Mesendoderm (in vitro differentiated cells): ENCODE data around the gene ADSS2.

ENCODE experiments used
- DNase-seq: peaks from one replicate; pipeline ENCODE4 v3.0.0; 2013
- H2AK5ac ChIP-seq: 2 replicates; pipeline ENCODE4 v1.6.1; 2013; ENCODE audit warnings: low read length, inconsistent platforms
- H2BK120ac ChIP-seq: 2 replicates; pipeline ENCODE4 v1.6.1; 2013; ENCODE audit warnings: low read depth, mild to moderate bottlenecking, low read length, moderate library complexity, mixed read lengths
- H2BK15ac ChIP-seq: replicated peaks from 2 replicates; pipeline ENCODE4 v1.6.1; 2013; ENCODE audit warnings: low read depth, mild to moderate bottlenecking, moderate library complexity
- H2BK5ac ChIP-seq: 2 replicates; pipeline ENCODE4 v1.6.1; 2013; ENCODE audit warnings: low read length, inconsistent platforms
- H3K18ac ChIP-seq: 2 replicates; pipeline ENCODE4 v1.6.1; 2013; ENCODE audit warnings: mild to moderate bottlenecking, low read length, mixed read lengths
- H3K23ac ChIP-seq: one replicate; pipeline ENCODE4 v1.6.1; 2013; ENCODE audit warnings: low read length
- H3K27ac ChIP-seq: 2 replicates; pipeline ENCODE4 v1.5.1; 2013; ENCODE audit warnings: low read depth, mild to moderate bottlenecking, inconsistent platforms, low read length, moderate library complexity
- H3K27me3 ChIP-seq: 2 replicates; pipeline ENCODE4 v1.6.1; 2013; ENCODE audit warnings: low read length, control low read depth, mild to moderate bottlenecking, inconsistent platforms; ENCODE audit not compliant: insufficient read depth, poor library complexity
- H3K36me3 ChIP-seq: 2 replicates; pipeline ENCODE4 v1.6.1; 2013; ENCODE audit warnings: low read length, inconsistent platforms; ENCODE audit not compliant: control insufficient read depth, insufficient read depth
- H3K4ac ChIP-seq: one replicate; pipeline ENCODE4 v1.6.1; 2013; ENCODE audit warnings: low read depth, mild to moderate bottlenecking, low read length, moderate library complexity
- H3K4me1 ChIP-seq: 2 replicates; pipeline ENCODE4 v1.6.1; 2013; ENCODE audit warnings: low read depth, low read length, inconsistent platforms; ENCODE audit not compliant: control insufficient read depth
- H3K4me2 ChIP-seq: 2 replicates; pipeline ENCODE4 v1.6.1; 2013; ENCODE audit warnings: low read length
- H3K4me3 ChIP-seq: 2 replicates; pipeline ENCODE4 v1.5.1; 2013; ENCODE audit warnings: mild to moderate bottlenecking, low read length
- H3K56ac ChIP-seq: one replicate; pipeline ENCODE4 v1.6.1; 2013; ENCODE audit warnings: low read length
- H3K79me1 ChIP-seq: 2 replicates; pipeline ENCODE4 v1.6.1; 2013; ENCODE audit warnings: low read length, inconsistent platforms
- H3K79me2 ChIP-seq: 2 replicates; pipeline ENCODE4 v1.6.1; 2013; ENCODE audit warnings: mild to moderate bottlenecking, low read length; ENCODE audit not compliant: control insufficient read depth, insufficient read depth
- H3K9ac ChIP-seq: 2 replicates; pipeline ENCODE4 v1.6.1; 2013; ENCODE audit warnings: low read length, inconsistent platforms
- H4K5ac ChIP-seq: one replicate; pipeline ENCODE4 v1.6.1; 2013; ENCODE audit warnings: low read length
- H4K8ac ChIP-seq: one replicate; pipeline ENCODE4 v1.6.1; 2013; ENCODE audit warnings: low read depth, mild to moderate bottlenecking, control low read depth, low read length, moderate library complexity
- WGBS: extraction: QIAGEN DNeasy Blood & Tissue Kit; methylation state at CpG from one replicate; pipeline ENCODE4 v1.1.7; 2013; ENCODE audit warnings: low lambda C conversion rate, missing lambda C conversion rate; ENCODE audit not compliant: insufficient coverage; ENCODE audit errors: extremely low coverage; 5-methylcytosine and 5-hydroxymethylcytosine counted together

Gene ADSS2

GRCh38 chr1:244435562-244436205, 16.0 kb downstream of the ADSS2 start:
- Histone ChIP-seq H2BK120ac (no peak overlapping the region), H3K79me1 (no peaks in the 10 kb centered on the region), H3K36me3 (peaks cover 4% of the 10 kb centered on the region), H3K9ac (no peak overlapping the region), H3K27me3 (no peaks in the 10 kb centered on the region), H3K27ac (no peak overlapping the region), H3K4ac (no peak overlapping the region), H4K8ac (no peak overlapping the region), H3K18ac (no peak overlapping the region), H4K5ac (no peak overlapping the region), H2BK15ac (no peak overlapping the region), H3K4me3 (no peak overlapping the region), H2AK5ac (no peak overlapping the region), H3K23ac (no peak overlapping the region), H3K56ac (no peak overlapping the region), H3K4me2 (no peak overlapping the region), H3K79me2 (peaks cover 3% of the 10 kb centered on the region), H2BK5ac (no peak overlapping the region), H3K4me1 (peaks cover 6% of the 10 kb centered on the region)
- DNase-seq = no peak
- no CpG with 5 or more reads among the region's 6 CpGs for WGBS

GRCh38 chr1:244431166-244431565, 20.5 kb downstream of the ADSS2 start:
- no peak overlapping the region for H3K4me3 ChIP-seq
- H2BK15ac ChIP-seq = no peak overlapping the region
- H3K79me1 ChIP-seq = no peaks in the 10 kb centered on the region
- no peak overlapping the region for H2BK5ac ChIP-seq
- no peak overlapping the region for H3K23ac ChIP-seq
- H2BK120ac ChIP-seq = no peak overlapping the region
- no peaks in the 10 kb centered on the region for H3K4me1 ChIP-seq
- no peaks in the 10 kb centered on the region for H3K27me3 ChIP-seq
- no peak overlapping the region for H3K27ac ChIP-seq
- DNase-seq = no peak
- H3K36me3 ChIP-seq = peaks cover 4% of the 10 kb centered on the region
- H3K79me2 ChIP-seq = no peaks in the 10 kb centered on the region
- no peak overlapping the region for H3K9ac ChIP-seq
- no peak overlapping the region for H3K4me2 ChIP-seq
- no peak overlapping the region for H2AK5ac ChIP-seq
- H4K5ac ChIP-seq = no peak overlapping the region
- no peak overlapping the region for H3K4ac ChIP-seq
- H3K56ac ChIP-seq = no peak overlapping the region
- no peak overlapping the region for H4K8ac ChIP-seq
- H3K18ac ChIP-seq = no peak overlapping the region

GRCh38 chr1:244429818-244430217, 21.9 kb downstream of the ADSS2 start:
- Histone ChIP-seq H4K5ac (no peak overlapping the region), H3K36me3 (no peaks in the 10 kb centered on the region), H3K9ac (no peak overlapping the region), H3K27ac (no peak overlapping the region), H4K8ac (no peak overlapping the region), H3K4me2 (no peak overlapping the region), H3K23ac (no peak overlapping the region), H3K18ac (no peak overlapping the region), H3K4me3 (no peak overlapping the region), H3K4me1 (no peaks in the 10 kb centered on the region), H3K4ac (no peak overlapping the region), H2BK15ac (no peak overlapping the region), H3K79me1 (no peaks in the 10 kb centered on the region), H3K56ac (no peak overlapping the region), H3K79me2 (no peaks in the 10 kb centered on the region), H2BK5ac (no peak overlapping the region), H2AK5ac (no peak overlapping the region), H2BK120ac (no peak overlapping the region), H3K27me3 (no peaks in the 10 kb centered on the region)
- DNase-seq = no peak
- WGBS = no CpG with 5 or more reads among the region's 3 CpGs

GRCh38 chr1:244427647-244428046, 24.1 kb downstream of the ADSS2 start:
- no peak for DNase-seq
- Histone ChIP-seq H3K27ac (no peak overlapping the region), H3K56ac (no peak overlapping the region), H4K5ac (no peak overlapping the region), H3K27me3 (no peaks in the 10 kb centered on the region), H3K18ac (no peak overlapping the region), H3K36me3 (peaks cover 4% of the 10 kb centered on the region), H3K23ac (no peak overlapping the region), H2BK120ac (no peak overlapping the region), H3K79me2 (no peaks in the 10 kb centered on the region), H3K4me3 (no peak overlapping the region), H3K79me1 (no peaks in the 10 kb centered on the region), H2AK5ac (no peak overlapping the region), H4K8ac (no peak overlapping the region), H3K4me2 (no peak overlapping the region), H3K4ac (no peak overlapping the region), H2BK5ac (no peak overlapping the region), H2BK15ac (no peak overlapping the region), H3K4me1 (no peaks in the 10 kb centered on the region), H3K9ac (no peak overlapping the region)

GRCh38 chr1:244424649-244425334, 26.9 kb downstream of the ADSS2 start:
- Histone ChIP-seq H3K9ac (no peak overlapping the region), H2BK120ac (no peak overlapping the region), H3K4ac (no peak overlapping the region), H3K79me2 (no peaks in the 10 kb centered on the region), H3K4me1 (no peaks in the 10 kb centered on the region), H2BK15ac (no peak overlapping the region), H2AK5ac (no peak overlapping the region), H3K36me3 (peaks cover 4% of the 10 kb centered on the region), H3K56ac (no peak overlapping the region), H3K27me3 (no peaks in the 10 kb centered on the region), H3K27ac (no peak overlapping the region), H4K8ac (no peak overlapping the region), H3K23ac (no peak overlapping the region), H3K4me3 (no peak overlapping the region), H3K4me2 (no peak overlapping the region), H3K18ac (no peak overlapping the region), H2BK5ac (no peak overlapping the region), H4K5ac (no peak overlapping the region), H3K79me1 (no peaks in the 10 kb centered on the region)
- no peak for DNase-seq
- WGBS = no CpG with 5 or more reads among the region's 2 CpGs

- no peaks in the 10 kb centered on the region for H3K79me1 ChIP-seq
- WGBS = no CpG with 5 or more reads among the region's 1 CpG
Measured at GRCh38 chr1:244422174-244422573, 29.5 kb downstream of the ADSS2 start.

More at GRCh38 chr1:244422174-244422573, 29.5 kb downstream of the ADSS2 start:
- no peak overlapping the region for H3K4me2 ChIP-seq
- H4K5ac ChIP-seq = no peak overlapping the region
- H2BK5ac ChIP-seq = no peak overlapping the region
- H2BK120ac ChIP-seq = no peak overlapping the region
- H3K56ac ChIP-seq = no peak overlapping the region
- H3K27me3 ChIP-seq = no peaks in the 10 kb centered on the region
- no peak overlapping the region for H3K4ac ChIP-seq
- H2AK5ac ChIP-seq = no peak overlapping the region
- no peak overlapping the region for H4K8ac ChIP-seq
- no peak overlapping the region for H3K18ac ChIP-seq
- no peaks in the 10 kb centered on the region for H3K4me1 ChIP-seq
- H3K4me3 ChIP-seq = no peak overlapping the region
- no peak for DNase-seq
- H3K36me3 ChIP-seq = peaks cover 5% of the 10 kb centered on the region
- H3K79me2 ChIP-seq = no peaks in the 10 kb centered on the region
- H2BK15ac ChIP-seq = no peak overlapping the region
- H3K27ac ChIP-seq = no peak overlapping the region
- H3K23ac ChIP-seq = no peak overlapping the region
- H3K9ac ChIP-seq = no peak overlapping the region
